Measurements from ENCODE around the gene BOLA2B. TPM values are rescaled to one million over a fixed set of nuclear protein-coding genes. Genes with fewer than 3 reads are reported as not detected.
"Not testable (repeated sequence)": the region's sequence is repeated elsewhere in the genome, so short reads cannot be mapped to it uniquely, and the experiment has no call there.

BOLA2B gene
- 84.9 TPM for total RNA-seq (2013)
- polyA plus RNA-seq (100 to 1,000 TPM; 105 to 170 (median 160) TPM), polyA minus RNA-seq (28.6 and 31.3 TPM in 2 replicates), total RNA-seq (0 reads per million in 11 experiments)

GRCh38 chr16:30193615-30194014 lies at the start of gene BOLA2B, which contains the start of gene SLX1A:
Gene BOLA2B (minus strand): TSS chr16:30193666. CDS start chr16:30193595, 71 bp downstream.
Gene SLX1A (plus strand): TSS chr16:30193875. CDS start chr16:30194085, 210 bp downstream.
- peak within 1 kb of the TSS; percentile 38 to 46 (median 40) for H3K4me3 ChIP-seq (replicated peaks in 1 of 3; ENCODE audit: low read depth in 2 of 3, low read length in 3 of 3)
- H3K36me3 Mint-ChIP-seq; H3K36me3 ChIP-seq (replicated peaks in 1 of 2; ENCODE audit: control insufficient read depth in 1 of 2, insufficient read depth in 2 of 2, low read length in 2 of 2); H3K4me3 Mint-ChIP-seq; H3K4me1 ChIP-seq (ENCODE audit: control insufficient read depth in 1 of 2, insufficient read depth in 2 of 2, low read length in 2 of 2); H3K9ac ChIP-seq (ENCODE audit: insufficient read depth, low read length, poor library complexity, severe bottlenecking); H3K27me3 ChIP-seq (ENCODE audit: control insufficient read depth in 2 of 2, insufficient read depth in 2 of 2, low read length in 2 of 2); DNase-seq; H3K27ac ChIP-seq (ENCODE audit: low read depth in 1 of 2, low read length in 2 of 2); H2AFZ ChIP-seq (ENCODE audit: insufficient read depth, low read depth, low read length, poor library complexity, severe bottlenecking); H3K4me1 Mint-ChIP-seq; H3K9me3 ChIP-seq (replicated peaks in 1 of 2; ENCODE audit: control insufficient read depth in 1 of 2, insufficient read depth in 1 of 2, low read length in 2 of 2); intact Hi-C loops (cut with micrococcal nuclease); H3K27me3 Mint-ChIP-seq (ENCODE audit: low read depth in 3 of 3); H3K27ac Mint-ChIP-seq; H4K20me1 ChIP-seq (ENCODE audit: insufficient read depth, low read length); H3K79me2 ChIP-seq (ENCODE audit: insufficient read depth, low read length); H3K9me3 Mint-ChIP-seq; H3K4me2 ChIP-seq (replicated peaks; ENCODE audit: extremely low read depth, low read length, poor library complexity, severe bottlenecking): not testable (repeated sequence)
- no CpG with 5 or more reads among the region's 34 CpGs for WGBS (ENCODE audit: insufficient coverage)

- H3K4me3 ChIP-seq (replicated peaks in 1 of 3; ENCODE audit: low read depth in 2 of 3, low read length in 3 of 3); H3K27me3 ChIP-seq (ENCODE audit: control insufficient read depth in 2 of 2, insufficient read depth in 2 of 2, low read length in 2 of 2); H3K79me2 ChIP-seq (ENCODE audit: insufficient read depth, low read length); H3K27me3 Mint-ChIP-seq (ENCODE audit: low read depth in 3 of 3); H4K20me1 ChIP-seq (ENCODE audit: insufficient read depth, low read length); H3K36me3 Mint-ChIP-seq; H3K9me3 Mint-ChIP-seq; H3K4me1 Mint-ChIP-seq; H2AFZ ChIP-seq (ENCODE audit: insufficient read depth, low read depth, low read length, poor library complexity, severe bottlenecking); H3K27ac ChIP-seq (ENCODE audit: low read depth in 1 of 2, low read length in 2 of 2); intact Hi-C loops (cut with micrococcal nuclease); H3K4me1 ChIP-seq (ENCODE audit: control insufficient read depth in 1 of 2, insufficient read depth in 2 of 2, low read length in 2 of 2); H3K9me3 ChIP-seq (replicated peaks in 1 of 2; ENCODE audit: control insufficient read depth in 1 of 2, insufficient read depth in 1 of 2, low read length in 2 of 2); H3K27ac Mint-ChIP-seq; H3K4me2 ChIP-seq (replicated peaks; ENCODE audit: extremely low read depth, low read length, poor library complexity, severe bottlenecking); H3K36me3 ChIP-seq (replicated peaks in 1 of 2; ENCODE audit: control insufficient read depth in 1 of 2, insufficient read depth in 2 of 2, low read length in 2 of 2); H3K9ac ChIP-seq (ENCODE audit: insufficient read depth, low read length, poor library complexity, severe bottlenecking); DNase-seq; H3K4me3 Mint-ChIP-seq: not testable (repeated sequence)
- no CpG with 5 or more reads among the region's 5 CpGs for WGBS (ENCODE audit: insufficient coverage)
Measured at GRCh38 chr16:30217082-30217481, 23.6 kb upstream of the BOLA2B start.

GRCh38 chr16:30211414-30211813 lies 17.9 kb upstream of the BOLA2B start:
- H4K20me1 ChIP-seq (ENCODE audit: insufficient read depth, low read length); H3K4me2 ChIP-seq (replicated peaks; ENCODE audit: extremely low read depth, low read length, poor library complexity, severe bottlenecking); H3K9me3 Mint-ChIP-seq; H3K4me1 Mint-ChIP-seq; H3K27ac Mint-ChIP-seq; H2AFZ ChIP-seq (ENCODE audit: insufficient read depth, low read depth, low read length, poor library complexity, severe bottlenecking); H3K27ac ChIP-seq (ENCODE audit: low read depth in 1 of 2, low read length in 2 of 2); intact Hi-C loops (cut with micrococcal nuclease); H3K36me3 Mint-ChIP-seq; H3K4me3 Mint-ChIP-seq; H3K36me3 ChIP-seq (replicated peaks in 1 of 2; ENCODE audit: control insufficient read depth in 1 of 2, insufficient read depth in 2 of 2, low read length in 2 of 2); H3K9me3 ChIP-seq (replicated peaks in 1 of 2; ENCODE audit: control insufficient read depth in 1 of 2, insufficient read depth in 1 of 2, low read length in 2 of 2); H3K27me3 ChIP-seq (ENCODE audit: control insufficient read depth in 2 of 2, insufficient read depth in 2 of 2, low read length in 2 of 2); H3K27me3 Mint-ChIP-seq (ENCODE audit: low read depth in 3 of 3); DNase-seq; H3K9ac ChIP-seq (ENCODE audit: insufficient read depth, low read length, poor library complexity, severe bottlenecking); H3K79me2 ChIP-seq (ENCODE audit: insufficient read depth, low read length); H3K4me1 ChIP-seq (ENCODE audit: control insufficient read depth in 1 of 2, insufficient read depth in 2 of 2, low read length in 2 of 2); H3K4me3 ChIP-seq (replicated peaks in 1 of 3; ENCODE audit: low read depth in 2 of 3, low read length in 3 of 3): not testable (repeated sequence)
- no CpG with 5 or more reads among the region's 4 CpGs for WGBS (ENCODE audit: insufficient coverage)

DNA sequence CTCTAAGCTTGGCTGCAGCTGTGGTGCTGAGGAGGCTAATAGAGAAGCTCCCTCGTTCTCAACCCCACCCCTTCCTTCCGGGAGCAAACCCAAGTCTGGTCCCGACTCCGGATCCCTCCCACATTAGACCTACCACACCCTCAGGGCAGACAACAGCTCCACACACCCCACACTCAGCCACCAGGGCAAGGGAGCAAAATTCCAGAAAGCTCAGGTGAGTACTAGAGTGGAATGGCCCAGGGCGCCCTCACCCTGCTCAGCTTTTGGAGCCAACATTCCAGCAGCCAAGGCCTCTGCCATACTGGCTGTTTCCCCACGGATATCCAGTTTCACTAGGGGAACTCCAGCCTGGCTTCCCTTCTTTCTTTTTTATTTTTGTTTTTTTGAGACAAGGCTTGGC lies 15.6 kb upstream of the BOLA2B start:
- H3K9me3 Mint-ChIP-seq; H2AFZ ChIP-seq (ENCODE audit: insufficient read depth, low read depth, low read length, poor library complexity, severe bottlenecking); intact Hi-C loops (cut with micrococcal nuclease); H3K27ac Mint-ChIP-seq; H3K4me3 ChIP-seq (replicated peaks in 1 of 3; ENCODE audit: low read depth in 2 of 3, low read length in 3 of 3); H3K4me2 ChIP-seq (replicated peaks; ENCODE audit: extremely low read depth, low read length, poor library complexity, severe bottlenecking); H3K36me3 Mint-ChIP-seq; H3K4me1 Mint-ChIP-seq; DNase-seq; H3K4me3 Mint-ChIP-seq; H4K20me1 ChIP-seq (ENCODE audit: insufficient read depth, low read length); H3K36me3 ChIP-seq (replicated peaks in 1 of 2; ENCODE audit: control insufficient read depth in 1 of 2, insufficient read depth in 2 of 2, low read length in 2 of 2); H3K79me2 ChIP-seq (ENCODE audit: insufficient read depth, low read length); H3K9me3 ChIP-seq (replicated peaks in 1 of 2; ENCODE audit: control insufficient read depth in 1 of 2, insufficient read depth in 1 of 2, low read length in 2 of 2); H3K27ac ChIP-seq (ENCODE audit: low read depth in 1 of 2, low read length in 2 of 2); H3K9ac ChIP-seq (ENCODE audit: insufficient read depth, low read length, poor library complexity, severe bottlenecking); H3K4me1 ChIP-seq (ENCODE audit: control insufficient read depth in 1 of 2, insufficient read depth in 2 of 2, low read length in 2 of 2); H3K27me3 ChIP-seq (ENCODE audit: control insufficient read depth in 2 of 2, insufficient read depth in 2 of 2, low read length in 2 of 2); H3K27me3 Mint-ChIP-seq (ENCODE audit: low read depth in 3 of 3): not testable (repeated sequence)
- no CpG with 5 or more reads among the region's 6 CpGs for WGBS (ENCODE audit: insufficient coverage)
